ENCODE results near the gene LCN1.
"Not testable (repeated sequence)": the region's sequence is repeated elsewhere in the genome, so short reads cannot be mapped to it uniquely, and the experiment has no call there.

The LCN1 gene

DNA sequence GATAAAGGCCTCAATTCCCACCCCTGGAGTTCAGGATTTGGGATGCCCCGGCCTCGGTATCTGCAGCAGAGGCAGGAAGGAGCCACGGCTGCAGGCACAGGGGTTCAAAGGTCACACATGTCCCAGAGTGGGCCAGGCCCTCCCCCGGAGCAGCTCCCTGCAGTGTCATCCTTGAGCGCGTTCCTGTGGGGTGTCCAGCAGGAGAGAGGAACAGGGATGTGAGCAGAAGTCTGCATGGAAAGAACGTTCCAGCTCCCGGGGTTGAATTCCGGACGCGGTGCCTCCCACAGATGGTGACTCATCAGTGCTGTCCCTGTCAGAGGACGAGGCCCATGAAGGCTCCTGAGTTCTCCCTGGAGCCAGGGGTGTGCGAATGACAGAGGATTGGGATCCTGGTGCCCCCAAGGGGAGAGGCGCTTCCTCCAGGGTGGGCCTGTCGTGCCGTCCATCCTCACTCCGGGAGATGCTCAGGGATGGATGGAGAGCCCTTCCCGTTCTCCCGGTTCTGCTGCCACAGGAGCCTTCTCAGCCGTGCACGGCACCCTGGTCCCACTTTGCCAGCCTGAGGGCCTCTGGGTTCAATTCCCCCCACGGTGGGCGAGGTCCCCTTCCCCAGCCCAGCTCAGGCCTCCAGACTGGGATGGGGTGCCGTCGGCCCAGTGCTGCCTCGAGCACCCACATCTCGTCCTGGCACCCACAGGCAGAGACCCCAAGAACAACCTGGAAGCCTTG, 3.1 kb downstream of the LCN1 start:
- DNase-seq: no peak

DNA sequence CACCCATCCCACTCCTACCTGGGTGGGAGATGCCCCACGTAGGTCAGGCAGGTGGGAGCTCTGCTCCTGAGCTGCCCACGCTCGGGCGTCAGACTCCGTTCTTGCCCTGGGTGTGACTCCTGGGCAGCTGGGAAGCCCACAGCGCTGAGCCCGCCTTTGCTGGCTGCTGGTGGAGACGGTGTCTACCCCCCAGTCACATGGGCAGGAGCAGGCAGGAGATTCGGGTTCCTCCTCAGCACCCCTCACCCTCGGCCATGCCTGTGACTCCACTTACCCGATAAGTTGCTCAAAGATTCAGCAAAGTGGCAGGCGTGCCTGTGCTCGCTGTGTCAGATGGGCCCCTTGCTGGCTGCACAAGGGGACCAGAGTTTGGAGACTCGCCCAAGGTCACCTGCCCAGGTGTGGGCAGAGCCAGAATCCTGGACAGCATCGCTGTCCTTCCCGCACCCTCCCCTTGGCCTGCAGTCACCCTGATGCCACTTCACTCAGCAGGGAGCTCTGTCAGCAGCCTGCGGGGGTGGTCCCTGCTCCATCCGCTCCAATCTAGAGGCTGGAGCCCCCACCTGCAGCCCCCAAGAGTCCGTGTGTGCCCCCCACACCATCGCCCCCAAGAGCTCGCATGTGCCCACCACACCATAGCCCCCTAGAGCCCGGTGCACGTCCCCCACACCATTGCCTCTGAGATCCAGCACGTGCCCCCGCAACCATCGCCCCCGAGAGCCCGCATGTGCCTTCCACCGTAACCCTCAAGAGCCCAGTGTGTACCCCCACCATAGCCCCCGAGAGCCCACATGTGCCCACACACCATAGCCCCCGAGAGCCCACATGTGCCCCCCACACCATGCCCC, 4.2 kb downstream of the LCN1 start:
- DNase-seq: no peak

GRCh38 chr9:135526089-135526729, 5.0 kb downstream of the LCN1 start:
- no peak for DNase-seq

- no peak for DNase-seq
These were observed 5.7 kb downstream of the LCN1 start for GRCh38 chr9:135526730-135527571.

GRCh38 chr9:135528842-135529435, 7.7 kb downstream of the LCN1 start:
- not testable (repeated sequence) for DNase-seq

DNA sequence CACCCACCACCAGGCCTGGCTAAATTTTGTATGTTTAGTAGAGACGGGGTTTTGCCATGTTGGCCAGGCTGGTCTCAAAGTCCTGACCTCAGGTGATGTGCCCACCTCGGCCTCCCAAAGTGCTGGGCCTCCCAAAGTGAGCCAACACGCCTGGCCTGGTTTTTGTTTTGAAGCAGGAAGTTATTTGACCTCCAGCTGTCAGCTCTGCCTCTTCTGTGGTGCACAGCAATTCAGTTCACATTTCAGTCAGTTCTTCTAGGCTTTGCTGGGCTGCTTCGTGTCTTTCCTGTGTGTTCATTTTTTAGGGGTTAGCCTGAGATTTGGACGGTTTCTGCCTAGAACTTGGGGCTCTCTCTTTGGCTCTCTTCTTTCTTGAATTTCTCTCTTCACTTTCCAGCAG, 8.9 kb downstream of the LCN1 start:
- DNase-seq: no peak

DNA sequence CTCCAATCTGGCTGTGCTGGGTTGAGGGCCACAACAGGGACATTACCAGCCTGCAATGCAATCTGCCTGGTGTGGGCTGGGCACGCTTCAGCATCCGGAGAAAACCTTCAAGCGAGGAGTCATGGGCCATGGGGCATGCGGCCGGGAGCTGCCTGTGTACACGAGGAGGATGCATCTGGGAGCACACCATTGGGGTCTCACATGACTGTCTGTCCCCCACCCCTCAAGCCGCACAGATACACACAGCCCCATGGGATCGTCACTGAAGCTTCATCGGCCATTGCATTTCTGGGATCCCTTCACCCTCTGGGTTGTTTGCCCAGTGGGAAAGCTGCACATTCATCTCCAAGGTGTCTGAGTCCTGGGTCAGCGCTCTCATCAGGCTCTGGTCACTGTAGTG, 9.9 kb downstream of the LCN1 start:
- DNase-seq: no peak

- no peak for DNase-seq
These were observed 11.9 kb downstream of the LCN1 start for GRCh38 chr9:135533113-135533512.

- no peak for DNase-seq
These were observed 12.4 kb downstream of the LCN1 start for GRCh38 chr9:135533674-135534073.

GRCh38 chr9:135534192-135534711, 13.0 kb downstream of the LCN1 start:
- not testable (repeated sequence) for DNase-seq

DNA sequence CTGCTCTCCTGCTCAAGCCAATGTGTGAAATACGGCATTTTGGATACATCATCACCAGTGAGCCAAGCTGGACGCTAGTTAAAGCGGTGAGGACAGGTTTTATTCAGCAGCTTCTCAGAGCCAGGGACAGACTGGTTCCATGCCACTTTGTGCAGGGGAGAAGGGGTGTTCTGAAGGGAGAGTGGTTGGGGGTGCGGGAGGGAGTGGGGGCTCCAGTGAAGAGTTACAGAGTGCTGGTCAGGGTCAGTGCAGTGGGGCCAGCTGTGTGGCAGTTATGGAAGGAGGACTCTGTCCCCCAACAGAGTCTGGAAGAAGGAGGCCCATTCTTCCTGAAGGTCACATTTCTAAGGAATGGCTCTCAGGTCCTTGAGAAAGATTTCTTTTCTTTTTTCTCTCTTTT, 13.6 kb downstream of the LCN1 start:
- DNase-seq: not testable (repeated sequence)

- DNase-seq: not testable (repeated sequence)
These were observed 14.4 kb downstream of the LCN1 start for GRCh38 chr9:135535631-135536030.

GRCh38 chr9:135536216-135536615, 15.0 kb downstream of the LCN1 start:
- DNase-seq: no peak

DNA sequence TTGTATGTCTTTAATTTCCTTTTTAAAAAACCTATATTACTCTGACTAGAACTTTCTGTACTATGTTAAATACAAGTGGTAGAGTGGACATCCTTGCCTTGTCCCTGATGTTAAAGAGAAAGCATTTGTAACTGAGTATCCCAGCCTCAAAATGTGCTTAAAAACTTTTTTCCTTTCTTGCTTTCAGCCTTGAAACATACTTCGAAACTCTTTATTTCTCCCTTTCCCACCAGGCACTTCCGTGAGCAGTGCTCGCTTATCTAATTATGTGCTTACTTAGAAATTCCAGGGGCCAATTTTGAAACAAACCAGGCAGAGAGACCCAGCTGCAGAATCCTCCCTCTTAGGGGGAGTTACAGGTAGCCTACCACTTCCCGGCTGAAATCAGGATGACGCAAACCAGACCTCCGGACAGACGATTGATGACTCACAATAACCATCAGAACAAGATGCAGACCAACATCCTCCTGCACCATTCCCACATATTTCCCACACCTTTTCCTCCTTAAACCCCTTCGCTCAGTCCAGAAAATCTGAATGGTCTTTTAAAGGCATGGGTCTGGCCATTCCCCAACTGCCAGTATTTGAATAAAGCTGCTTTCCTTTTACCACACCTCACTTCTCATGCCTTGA, 22.1 kb downstream of the LCN1 start:
- not testable (repeated sequence) for DNase-seq

DNA sequence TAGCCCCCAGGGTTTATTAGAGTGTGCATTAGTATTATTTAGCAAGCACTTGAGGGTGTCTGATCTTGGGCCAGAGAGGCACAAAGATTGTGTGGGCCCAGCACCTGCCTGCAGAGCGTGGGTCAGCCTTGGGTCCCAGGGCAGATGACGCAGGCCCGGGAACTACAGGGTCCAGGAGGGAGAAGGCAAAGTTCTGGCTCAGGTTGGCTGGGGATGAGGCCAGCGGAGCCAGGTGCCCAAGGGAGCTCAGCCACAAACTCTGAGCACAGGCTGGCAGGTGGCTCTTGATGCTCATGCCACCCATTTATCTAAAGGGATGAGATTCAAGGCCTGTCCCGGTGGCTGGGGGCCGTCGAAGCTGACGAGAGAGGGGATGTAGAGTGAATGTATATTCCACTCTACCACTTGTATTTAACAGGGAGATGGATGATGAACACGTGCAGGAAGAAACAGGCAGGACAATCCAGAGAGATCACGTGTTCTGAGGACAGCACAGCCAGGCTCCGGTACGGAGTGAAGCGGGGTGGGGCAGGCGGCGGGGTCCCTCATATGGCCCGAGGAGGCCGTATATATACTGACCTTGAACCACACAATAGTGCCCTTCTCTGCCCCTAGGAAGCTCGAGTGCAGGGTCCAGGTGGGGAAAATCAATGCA, 23.9 kb downstream of the LCN1 start:
- DNase-seq: no peak

GRCh38 chr9:135545646-135546176, 24.5 kb downstream of the LCN1 start, which contains the start of gene OBP2A:
TSS of gene OBP2A (plus strand) at chr9:135546126. CDS start at chr9:135546181, 55 bp downstream.
- DNase-seq: not testable (repeated sequence)

- DNase-seq: not testable (repeated sequence)
These were observed 25.8 kb downstream of the LCN1 start for GRCh38 chr9:135546792-135547617.

- DNase-seq: no peak
These were observed 26.8 kb downstream of the LCN1 start for GRCh38 chr9:135547756-135548736.

All from CD4-positive, alpha-beta T cell treated with Interleukin-6 for 4 hours (primary cell).